Chondrocyte (in vitro differentiated cells): Measurements from ENCODE around the gene KLC1. TPM values are rescaled to one million over a fixed set of nuclear protein-coding genes. Genes with fewer than 3 reads are reported as not detected.

ENCODE experiments used
- DNase-seq: peaks from one replicate; pipeline ENCODE4 v3.0.0; 2021; ENCODE audit warnings: mixed read lengths, low spot score
- H3K27ac Mint-ChIP-seq: one replicate; pipeline ENCODE4 v1.8.0; 2021; ENCODE audit warnings: mild to moderate bottlenecking, moderate library complexity, mixed read lengths; ENCODE audit not compliant: unreplicated experiment
- H3K27me3 Mint-ChIP-seq: 2 replicates; pipeline ENCODE4 v1.8.0; 2021; ENCODE audit warnings: low read depth, mixed read lengths
- H3K36me3 Mint-ChIP-seq: 2 replicates; pipeline ENCODE4 v1.8.0; 2021; ENCODE audit warnings: low read depth, mixed read lengths
- H3K4me1 Mint-ChIP-seq: 2 replicates; pipeline ENCODE4 v1.8.0; 2021; ENCODE audit warnings: low read depth, mild to moderate bottlenecking, mixed read lengths
- H3K4me3 Mint-ChIP-seq: one replicate; pipeline ENCODE4 v1.8.0; 2021; ENCODE audit warnings: mild to moderate bottlenecking, moderate library complexity, mixed read lengths; ENCODE audit not compliant: unreplicated experiment
- H3K9me3 Mint-ChIP-seq: 2 replicates; pipeline ENCODE4 v1.8.0; 2021; ENCODE audit warnings: low read depth, mixed read lengths
- total RNA-seq: library from RNA; stranded (reverse); gene quantifications from 3 replicates; pipeline ENCODE4 v1.2.1, GENCODE V29; 2021
- TF ChIP-seq, protein P1 (sequence below): fragments of 200-600 bp; sonication (generic); IDR thresholded peaks from 2 replicates; pipeline ENCODE4 v1.5.0; 2021; ENCODE audit warnings: antibody characterized with exemption, mild to moderate bottlenecking, moderate library complexity

The KLC1 gene
- total RNA-seq, 1 donor from 2014 or later, result 190 TPM

DNA sequence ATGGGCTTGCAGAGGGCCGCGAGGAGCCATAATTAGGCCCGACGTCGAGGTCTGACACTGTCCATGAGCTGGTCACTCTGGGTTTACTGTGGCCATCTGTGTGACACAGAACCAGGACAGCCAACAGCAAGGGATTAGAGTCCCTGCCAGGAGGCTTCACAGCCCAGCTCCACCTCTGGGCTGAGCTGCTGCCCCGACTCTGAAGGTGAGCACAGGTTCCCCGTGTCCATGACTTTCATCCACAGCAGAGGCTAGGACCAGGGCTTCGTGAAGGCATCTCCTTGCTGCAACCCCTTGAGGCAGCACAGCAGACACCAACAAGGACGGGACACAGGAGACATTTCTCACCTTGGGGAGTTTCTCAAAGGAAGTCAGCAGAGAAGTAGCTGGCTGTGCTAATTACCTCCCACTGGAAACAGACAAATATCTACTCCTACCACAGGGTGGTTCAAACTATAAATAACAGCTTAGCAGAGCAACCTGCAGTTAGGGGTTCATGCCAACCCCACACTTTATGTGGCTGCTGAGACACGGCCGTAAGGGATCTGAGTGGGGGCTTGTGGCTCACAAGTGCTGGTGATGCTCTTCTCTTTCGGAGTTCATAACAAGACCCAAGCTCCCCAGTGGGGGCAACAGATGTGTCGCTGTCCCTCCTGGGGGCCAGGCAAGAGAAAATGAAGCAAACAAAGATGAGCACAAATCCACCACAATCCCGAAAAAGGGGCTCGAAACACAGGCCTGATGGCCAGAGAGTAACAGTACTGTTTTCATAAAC is 115.8 kb downstream of the KLC1 start:
- peaks cover 11% of the 10 kb centered on the region for H3K4me1 Mint-ChIP-seq
- DNase-seq, result no peak
- peaks cover 5% of the 10 kb centered on the region for H3K36me3 Mint-ChIP-seq
- no peaks in the 10 kb centered on the region for H3K9me3 Mint-ChIP-seq
- no peak overlapping the region for H3K27ac Mint-ChIP-seq
- no peak overlapping the region for H3K4me3 Mint-ChIP-seq
- TF ChIP-seq, protein P1, sequence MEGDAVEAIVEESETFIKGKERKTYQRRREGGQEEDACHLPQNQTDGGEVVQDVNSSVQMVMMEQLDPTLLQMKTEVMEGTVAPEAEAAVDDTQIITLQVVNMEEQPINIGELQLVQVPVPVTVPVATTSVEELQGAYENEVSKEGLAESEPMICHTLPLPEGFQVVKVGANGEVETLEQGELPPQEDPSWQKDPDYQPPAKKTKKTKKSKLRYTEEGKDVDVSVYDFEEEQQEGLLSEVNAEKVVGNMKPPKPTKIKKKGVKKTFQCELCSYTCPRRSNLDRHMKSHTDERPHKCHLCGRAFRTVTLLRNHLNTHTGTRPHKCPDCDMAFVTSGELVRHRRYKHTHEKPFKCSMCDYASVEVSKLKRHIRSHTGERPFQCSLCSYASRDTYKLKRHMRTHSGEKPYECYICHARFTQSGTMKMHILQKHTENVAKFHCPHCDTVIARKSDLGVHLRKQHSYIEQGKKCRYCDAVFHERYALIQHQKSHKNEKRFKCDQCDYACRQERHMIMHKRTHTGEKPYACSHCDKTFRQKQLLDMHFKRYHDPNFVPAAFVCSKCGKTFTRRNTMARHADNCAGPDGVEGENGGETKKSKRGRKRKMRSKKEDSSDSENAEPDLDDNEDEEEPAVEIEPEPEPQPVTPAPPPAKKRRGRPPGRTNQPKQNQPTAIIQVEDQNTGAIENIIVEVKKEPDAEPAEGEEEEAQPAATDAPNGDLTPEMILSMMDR, result no peak
- no peaks in the 10 kb centered on the region for H3K27me3 Mint-ChIP-seq

DNA sequence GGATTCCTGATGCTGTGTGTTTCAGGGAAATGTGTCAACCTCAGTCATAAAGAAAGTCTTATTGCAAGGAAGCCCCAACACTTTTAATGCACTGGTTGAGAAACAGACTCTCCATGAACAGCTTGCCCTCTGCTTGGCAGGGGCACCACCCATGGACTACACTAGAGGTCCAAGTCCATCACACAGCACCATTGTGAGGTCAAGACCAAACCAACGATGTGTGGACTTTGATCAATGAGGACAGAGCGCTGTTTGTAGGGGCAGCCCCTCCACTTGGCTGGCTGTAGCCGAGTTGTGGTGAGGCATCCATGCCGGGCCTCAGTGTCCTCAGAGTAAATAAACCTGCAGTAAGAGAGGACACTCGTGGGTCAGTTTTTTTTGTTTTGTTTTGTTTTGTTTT is 116.4 kb downstream of the KLC1 start:
- Mint-ChIP-seq H3K27ac (no peak overlapping the region), H3K4me1 (peaks cover 11% of the 10 kb centered on the region), H3K4me3 (no peak overlapping the region), H3K36me3 (peaks cover 4% of the 10 kb centered on the region), H3K9me3 (no peaks in the 10 kb centered on the region), H3K27me3 (no peaks in the 10 kb centered on the region)
- TF ChIP-seq, protein P1, result no peak
- DNase-seq, result peak; percentile 32

DNA sequence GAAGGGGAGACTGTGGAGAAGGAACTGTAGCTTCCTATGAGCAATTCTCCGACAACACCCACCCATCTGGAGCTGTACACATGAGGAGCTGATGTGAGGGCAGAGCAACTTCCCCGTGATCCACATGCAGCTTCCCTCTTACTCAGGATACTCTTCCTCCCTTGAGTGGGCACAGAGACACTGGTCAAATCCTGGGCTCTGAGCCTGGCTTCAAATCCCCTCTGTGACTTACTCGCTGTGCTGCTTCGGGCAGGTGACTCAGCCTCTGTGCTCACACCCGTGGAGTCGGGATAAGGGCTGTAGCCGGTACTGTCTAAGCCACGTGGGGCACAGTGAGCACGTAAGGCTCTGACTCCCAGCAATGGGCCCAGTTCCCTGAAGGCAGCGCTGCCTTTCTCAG is 117.7 kb downstream of the KLC1 start:
- H3K4me1 Mint-ChIP-seq, result peaks cover under 1% of the 10 kb centered on the region
- TF ChIP-seq, protein P1, result no peak
- no peaks in the 10 kb centered on the region for H3K9me3 Mint-ChIP-seq
- no peak overlapping the region for H3K4me3 Mint-ChIP-seq
- peaks cover 4% of the 10 kb centered on the region for H3K36me3 Mint-ChIP-seq
- H3K27ac Mint-ChIP-seq, result no peak overlapping the region
- H3K27me3 Mint-ChIP-seq, result no peaks in the 10 kb centered on the region
- DNase-seq, result peak; percentile 79

DNA sequence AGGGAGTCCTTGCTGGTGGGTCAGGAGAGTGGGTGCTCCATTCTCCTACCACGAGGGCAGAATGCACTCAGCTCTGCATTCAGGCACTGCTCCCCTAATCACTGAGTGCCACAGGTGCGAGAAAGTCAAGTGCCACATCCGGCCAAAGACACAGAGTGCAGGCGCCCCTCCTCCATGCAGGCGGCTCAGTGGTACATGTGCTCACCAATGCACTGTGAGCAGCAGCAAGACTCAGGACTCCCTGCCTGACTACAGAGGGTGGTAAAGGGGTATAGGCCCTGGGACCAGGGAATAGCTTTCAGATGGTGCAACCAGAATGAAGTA is 119.5 kb downstream of the KLC1 start:
- Mint-ChIP-seq H3K27me3 (no peaks in the 10 kb centered on the region), H3K27ac (no peak overlapping the region), H3K36me3 (peaks cover 4% of the 10 kb centered on the region), H3K4me3 (no peak overlapping the region), H3K9me3 (no peaks in the 10 kb centered on the region), H3K4me1 (no peaks in the 10 kb centered on the region)
- DNase-seq, result no peak
- TF ChIP-seq, protein P1, result no peak

DNA sequence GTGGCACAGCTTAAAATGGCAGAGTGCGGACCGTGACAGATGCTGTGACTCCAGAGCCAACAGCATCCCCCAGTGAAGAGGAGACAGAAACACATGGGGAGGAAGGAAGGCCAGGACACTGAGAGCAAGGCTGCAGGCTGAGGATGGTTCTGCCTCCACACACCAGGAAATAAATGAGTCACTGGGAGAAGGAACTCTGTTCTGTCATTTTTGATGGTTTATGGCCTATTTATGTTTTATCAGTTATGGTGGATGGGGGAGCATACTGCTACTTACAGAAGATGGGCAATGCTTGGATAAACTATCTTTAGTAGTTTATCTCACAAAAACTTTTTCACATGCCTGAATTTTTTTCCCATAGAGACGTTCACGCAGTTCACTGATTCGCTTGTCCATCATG is 120.4 kb downstream of the KLC1 start:
- DNase-seq, result no peak
- Mint-ChIP-seq H3K9me3 (no peaks in the 10 kb centered on the region), H3K4me1 (no peaks in the 10 kb centered on the region), H3K4me3 (no peak overlapping the region), H3K27me3 (no peaks in the 10 kb centered on the region), H3K27ac (no peak overlapping the region), H3K36me3 (peaks cover 4% of the 10 kb centered on the region)
- TF ChIP-seq, protein P1, result no peak
